OCI-LY3 (cell line): ENCODE data around the gene ERBIN.

Experiments used
- CTCF ChIP-seq: fragments of 200-600, 300-600 bp; sonication (generic); IDR thresholded peaks from 2 replicates; pipeline ENCODE4 v1.5.1; 2014; ENCODE audit warnings: antibody characterized with exemption, low read length, low read depth
- EZH2phosphoT487 ChIP-seq: fragments of 200-600 bp; shearing (Covaris generic); IDR thresholded peaks from 2 replicates; pipeline ENCODE4 v1.6.1; 2018; ENCODE audit warnings: antibody characterized with exemption, mixed run types, low read depth

GRCh38 chr5:65928322-65928752 is 2.0 kb downstream of the ERBIN start:
- no peak for TF ChIP-seq CTCF
- TF ChIP-seq EZH2phosphoT487: no peak
